Stimulated activated CD8-positive, alpha-beta memory T cell treated with anti-CD3 and anti-CD28 coated beads, Interleukin-2, amount 100 ng/mL, for 48 hours (primary cell): ENCODE data around the gene INTS11.

Source experiments
- DNase-seq, 2 donors: peaks; one replicate each; pipeline ENCODE4 v3.0.0-alpha.2; 2020; ENCODE audit warnings: low read depth in 2 of 2

The INTS11 gene

DNA sequence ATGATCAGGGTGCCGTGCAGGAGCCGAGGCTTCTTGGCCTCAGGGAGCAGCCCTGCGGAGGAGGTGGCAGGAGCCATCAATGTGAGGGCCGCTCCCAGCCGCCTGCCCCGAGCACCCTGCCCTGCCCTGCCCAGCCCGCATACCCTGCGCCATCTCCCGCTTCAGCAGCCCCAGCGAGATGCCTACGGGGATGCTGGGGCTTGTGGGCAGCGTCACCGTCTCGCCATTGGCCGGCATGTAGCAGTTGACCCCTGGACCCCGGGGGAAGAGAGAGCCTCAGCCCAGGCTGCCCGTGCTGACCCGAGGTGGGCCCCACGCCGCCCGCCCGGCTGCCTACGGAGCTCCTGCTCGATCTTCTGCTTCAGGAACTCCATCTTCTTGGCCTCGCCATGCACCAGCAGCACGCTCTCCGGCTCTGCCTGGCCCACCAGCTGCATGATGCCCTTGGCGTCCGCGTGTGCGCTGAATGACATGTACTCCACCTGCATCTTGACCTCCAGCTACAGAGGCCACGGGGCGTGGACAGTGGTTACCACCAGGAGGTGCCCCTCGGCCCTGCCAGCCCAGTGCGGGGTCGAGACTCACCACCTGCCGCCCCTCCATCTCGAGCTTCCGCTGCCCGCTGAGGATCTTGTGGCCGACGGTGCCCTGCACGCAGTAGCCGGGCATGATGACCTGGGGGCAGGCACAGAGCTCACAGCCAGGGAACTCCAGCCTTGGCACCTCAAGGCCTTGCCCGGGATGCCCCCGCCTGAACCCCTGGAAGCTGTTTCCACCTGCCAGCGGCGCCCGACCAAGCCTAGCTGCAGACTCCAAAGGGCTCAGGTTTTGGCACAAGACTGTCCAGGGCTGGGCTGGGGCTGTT lies 11.8 kb downstream of the INTS11 start:
- DNase-seq: no peak

DNA sequence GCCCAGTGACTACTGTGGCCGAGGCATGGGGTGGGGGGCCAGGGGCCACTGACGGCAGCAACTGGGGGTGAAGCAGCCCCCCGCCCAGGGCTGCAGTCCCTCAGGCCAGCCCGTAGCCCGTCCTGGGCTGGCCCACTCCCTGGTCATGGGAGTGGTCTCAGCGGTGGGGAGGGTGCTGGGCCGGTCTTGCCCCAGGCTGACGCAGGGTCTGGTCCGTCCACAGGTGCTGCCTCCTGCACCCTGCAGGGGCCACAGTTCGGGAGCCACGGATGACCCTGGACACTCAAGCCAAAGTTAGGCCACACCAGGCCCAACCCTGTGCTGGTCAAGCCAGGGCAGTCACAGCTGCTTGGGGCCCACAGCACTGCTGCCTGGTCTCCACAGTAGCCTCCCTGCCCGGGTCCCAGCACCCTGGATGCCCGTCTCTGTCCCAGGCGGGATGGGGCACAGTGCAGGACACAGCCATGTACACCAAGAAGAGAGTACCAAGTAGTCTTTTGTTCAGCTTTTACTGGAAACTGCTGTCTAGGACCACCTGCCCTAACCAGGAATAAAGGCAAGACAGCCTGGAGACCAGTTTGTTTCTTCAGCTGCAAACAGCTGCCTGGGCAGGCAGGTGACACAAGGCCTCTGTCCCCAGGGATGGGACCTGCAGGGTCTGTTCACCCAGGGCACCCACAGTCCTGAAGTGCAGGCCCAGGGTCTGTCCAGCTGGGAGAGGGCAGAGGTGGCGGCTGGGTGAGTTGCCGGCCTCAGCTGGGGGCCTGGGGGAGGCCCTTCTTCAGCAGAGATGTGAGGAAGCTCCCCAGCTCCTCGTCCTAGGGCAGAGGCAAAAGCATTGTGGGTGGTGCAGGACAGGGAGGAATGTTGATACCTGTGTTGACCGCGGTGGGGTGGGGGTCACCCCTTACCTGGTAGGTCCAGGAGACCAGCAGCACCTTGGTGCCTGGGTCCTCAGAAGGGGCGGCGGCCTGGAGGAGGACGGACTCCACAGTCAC lies 13.1 kb downstream of the INTS11 start:
- no peak for DNase-seq

GRCh38 chr1:1310476-1311053 lies 13.9 kb downstream of the INTS11 start:
- DNase-seq: no peak

GRCh38 chr1:1310109-1310385 lies 14.4 kb downstream of the INTS11 start:
- no peak for DNase-seq

GRCh38 chr1:1309251-1310108 lies 15.0 kb downstream of the INTS11 start:
- no peak for DNase-seq

- DNase-seq: no peak
Measured at GRCh38 chr1:1308756-1309250, 15.7 kb downstream of the INTS11 start.

GRCh38 chr1:1307923-1308755 lies 16.3 kb downstream of the INTS11 start, which contains the start of the genes ACAP3 and PUSL1:
ACAP3 (minus strand) TSS chr1:1307930; CDS start chr1:1307815, 115 bp downstream.
PUSL1 (plus strand) TSS chr1:1308597; CDS start chr1:1308644, 47 bp downstream.
- peak; percentile 81 to 86 for DNase-seq

- no peak for DNase-seq
Measured at GRCh38 chr1:1307261-1307922, 17.1 kb downstream of the INTS11 start.

DNA sequence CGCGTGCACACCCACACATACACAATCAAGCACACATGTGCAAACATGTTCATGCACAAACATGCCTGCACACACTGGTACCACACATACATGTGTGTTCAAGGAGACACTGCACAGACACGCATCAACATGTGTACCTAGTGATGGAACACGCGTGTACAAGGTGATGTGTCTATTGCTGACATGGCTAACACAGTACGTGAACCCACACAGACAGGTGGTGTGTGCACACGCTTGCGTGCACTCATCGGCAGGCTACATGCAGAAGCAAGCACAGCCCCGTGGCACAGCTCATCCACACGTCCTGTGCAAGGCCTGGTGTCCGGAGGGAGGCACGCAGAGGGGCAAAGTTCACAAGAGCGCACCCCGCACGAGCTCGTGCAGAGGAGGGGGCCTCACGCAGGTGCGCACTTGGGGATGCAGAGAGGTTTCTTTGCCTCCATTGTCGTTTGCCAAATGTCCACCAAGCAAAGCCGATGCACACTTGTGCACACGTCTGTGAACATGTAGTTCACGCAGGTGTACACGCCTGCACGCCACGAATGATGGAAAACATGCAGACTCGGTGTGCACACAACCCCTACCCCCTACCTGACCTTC lies 17.7 kb downstream of the INTS11 start:
- DNase-seq: no peak

DNA sequence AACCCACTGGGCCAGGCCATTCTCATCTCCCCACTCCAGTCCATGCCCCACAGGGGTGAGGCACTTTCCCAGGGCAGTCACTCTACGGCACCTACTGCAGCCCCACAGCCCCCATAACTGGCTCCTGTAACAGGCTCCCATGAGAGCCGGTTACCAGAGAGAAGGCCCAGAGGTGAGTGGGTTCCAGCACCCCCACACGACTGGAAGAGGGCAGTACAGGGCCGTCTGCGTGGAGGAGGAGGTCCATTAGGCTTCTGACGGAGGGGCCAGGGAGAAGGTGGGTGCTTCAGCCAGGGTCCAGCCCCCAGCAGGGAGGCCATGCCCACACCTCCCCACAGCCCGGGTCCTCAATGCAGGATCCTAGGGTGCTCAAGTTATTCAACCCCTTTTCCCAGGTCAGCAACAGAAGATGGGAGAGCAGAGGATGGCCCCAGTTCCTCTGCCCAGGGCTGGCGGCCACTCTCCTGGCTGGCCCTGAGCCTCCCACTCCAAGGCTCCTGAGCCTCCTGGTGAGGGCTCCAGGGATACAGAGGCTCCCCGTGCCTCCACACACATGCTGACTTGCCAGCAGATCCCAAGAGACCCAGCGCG lies 18.3 kb downstream of the INTS11 start:
- DNase-seq: no peak

DNA sequence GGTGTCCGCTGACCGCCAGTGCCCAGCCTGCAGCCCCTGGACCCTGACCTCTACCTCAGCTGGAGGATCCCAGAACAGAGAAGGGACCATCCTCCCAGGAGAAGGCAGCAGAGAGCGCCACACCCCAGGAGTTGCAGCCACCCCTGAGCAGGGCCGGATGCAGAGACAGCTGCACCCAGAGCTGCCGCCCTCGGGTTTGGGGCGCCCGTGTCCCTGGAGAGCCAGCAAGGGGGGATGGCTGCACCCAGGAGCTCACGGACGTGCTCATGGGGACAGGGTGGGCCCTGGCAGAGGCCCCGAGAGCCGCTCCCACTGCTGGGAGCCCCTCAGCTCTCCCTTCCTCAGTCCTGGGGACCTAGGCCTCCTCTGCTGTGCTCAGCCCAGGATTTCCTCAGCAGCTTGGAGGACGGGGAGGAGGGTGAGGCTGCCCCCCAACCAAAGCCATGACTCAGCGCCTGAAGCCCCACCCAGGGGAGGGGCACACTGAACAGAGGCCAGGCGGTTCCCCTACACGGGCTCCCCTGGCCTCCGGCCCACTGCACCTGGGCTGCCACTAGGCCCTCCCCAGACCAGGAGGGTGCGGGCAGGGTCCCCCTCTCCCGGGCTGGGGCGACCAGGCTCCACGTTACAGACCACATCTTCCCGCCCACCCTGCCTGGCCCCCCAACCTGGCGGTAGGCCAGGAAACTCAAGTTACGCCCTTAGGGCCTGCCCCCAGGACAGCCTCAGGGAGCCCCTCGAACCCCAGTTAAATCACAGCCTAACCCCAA lies 19.0 kb downstream of the INTS11 start:
- peak; percentile 51 to 65 for DNase-seq

DNA sequence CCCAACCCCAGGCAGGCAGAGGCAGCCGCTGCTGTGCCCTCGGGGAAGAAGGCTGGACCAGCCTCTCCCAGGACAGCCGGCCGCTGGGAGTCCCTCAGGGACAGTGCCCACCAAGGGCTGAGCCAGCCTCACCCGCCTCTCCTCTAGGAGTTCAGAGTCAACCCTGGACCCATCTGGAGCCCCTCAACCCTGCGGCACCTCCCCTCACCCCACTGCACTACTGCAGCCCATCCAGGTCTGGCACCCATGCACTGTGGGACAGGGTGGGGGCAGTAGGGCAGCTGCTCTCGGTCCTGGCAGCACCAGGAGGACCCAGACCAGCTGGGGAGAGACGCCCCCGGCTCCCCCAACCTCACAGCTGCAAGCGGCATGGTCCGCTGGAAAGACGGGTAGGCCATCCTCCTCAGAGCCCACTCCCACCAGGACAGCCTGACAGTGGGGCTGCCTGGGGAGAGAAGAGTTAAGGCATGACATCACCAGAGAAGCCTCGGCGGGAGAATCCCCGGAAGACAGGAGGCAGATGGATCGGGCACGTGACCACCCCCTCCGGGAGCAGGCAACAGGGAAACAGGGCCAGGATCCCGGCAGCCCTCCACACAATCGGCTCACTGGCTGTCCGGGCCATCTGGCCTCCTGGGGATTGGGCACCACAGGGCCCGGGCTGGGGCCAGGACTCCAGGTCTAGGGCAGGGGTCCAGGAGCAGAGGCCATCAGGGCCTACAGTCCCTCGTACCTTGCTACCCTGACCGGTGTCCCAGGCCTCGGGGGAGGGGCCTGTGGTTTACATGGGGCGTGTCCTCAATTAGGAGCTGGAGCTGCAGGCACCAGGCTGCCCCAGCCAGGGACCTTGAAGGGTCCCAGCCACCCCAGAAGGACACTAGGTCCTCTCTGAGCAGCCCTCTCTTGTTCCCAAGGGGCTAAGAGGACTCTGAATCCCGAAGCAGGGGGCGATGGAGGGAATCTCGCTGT lies 19.8 kb downstream of the INTS11 start:
- DNase-seq: no peak

DNA sequence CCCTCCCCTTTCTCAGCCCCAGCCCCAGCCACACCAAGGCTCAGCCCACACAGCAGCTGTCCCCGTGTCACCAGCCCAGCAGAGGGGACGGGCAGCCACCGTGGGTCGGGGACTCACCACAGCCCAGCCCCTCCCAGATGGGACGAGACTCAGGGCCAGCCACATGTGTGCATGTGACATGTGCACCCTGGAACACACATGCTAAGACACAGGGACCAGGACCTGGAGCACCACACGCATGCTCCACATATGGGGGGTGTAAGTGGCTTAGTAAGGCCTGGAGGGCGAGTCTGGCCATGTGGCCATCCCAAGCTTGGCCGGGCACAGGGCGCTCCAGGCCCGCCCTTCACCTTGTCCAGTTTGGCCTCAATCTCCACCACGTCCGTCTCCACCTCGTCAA lies 20.7 kb downstream of the INTS11 start:
- no peak for DNase-seq

GRCh38 chr1:1302951-1303509 lies 21.4 kb downstream of the INTS11 start:
- DNase-seq: no peak

DNA sequence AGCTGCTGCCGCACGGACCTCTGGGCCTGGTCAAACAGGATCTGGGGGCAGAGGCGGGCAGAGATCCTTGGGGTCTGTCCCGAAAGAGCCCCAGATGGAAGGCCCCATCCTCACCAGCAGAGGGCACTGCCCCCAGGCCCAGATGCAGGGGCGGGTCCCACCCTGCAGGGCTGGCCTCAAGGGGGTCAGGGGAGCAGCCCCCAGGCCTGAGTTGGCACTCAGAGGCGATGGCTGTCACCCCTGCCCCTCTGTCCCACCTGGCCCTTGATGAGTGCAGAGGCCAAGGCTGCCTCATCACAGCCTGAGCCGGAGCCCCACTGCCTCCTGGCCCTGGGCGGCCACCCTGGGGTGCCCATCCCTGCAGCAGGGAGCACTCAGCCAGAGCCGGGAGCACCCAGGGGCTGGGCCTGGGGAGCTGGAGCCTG lies 22.4 kb downstream of the INTS11 start:
- no peak for DNase-seq

DNA sequence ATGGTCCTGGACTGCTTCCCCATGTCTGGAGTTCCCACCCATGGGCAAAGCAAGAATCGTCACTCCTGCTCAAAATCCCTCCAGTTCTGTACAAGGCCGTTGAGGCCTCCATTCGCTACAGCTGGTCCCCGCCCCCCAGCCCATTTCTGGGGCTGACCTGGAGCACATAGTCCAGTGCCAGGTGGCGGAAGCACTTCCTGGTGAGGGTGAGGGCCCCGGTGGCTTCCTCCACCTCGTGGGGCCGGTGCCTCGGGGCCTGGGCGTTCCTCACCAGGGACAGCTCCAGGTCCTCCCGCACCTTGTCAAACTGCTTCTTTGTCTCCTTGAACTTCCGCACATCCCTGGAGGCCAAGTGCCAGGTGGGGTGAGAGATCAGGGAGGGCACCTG lies 24.1 kb downstream of the INTS11 start:
- no peak for DNase-seq
